Thoracic aorta (tissue), 2 donors: ENCODE data around the gene AMOTL1. TPM values are rescaled to one million over a fixed set of nuclear protein-coding genes. Genes with fewer than 3 reads are reported as not detected.
"Not testable (repeated sequence)": the region's sequence is repeated elsewhere in the genome, so short reads cannot be mapped to it uniquely, and the experiment has no call there.

ENCODE experiments used
- ATAC-seq: fragments of 150-250 bp; one replicate; pipeline ENCODE4 v1.8.0; 2017; ENCODE audit warnings: low read depth; ENCODE audit not compliant: insufficient number of reproducible peaks, low FRiP score
- DNase-seq: peaks from one replicate; pipeline ENCODE4 v3.0.0-alpha.2; 2020; ENCODE audit warnings: low spot score
- H3K27ac ChIP-seq, 2 donors: fragments of 200-600 bp; sonication (generic); 1 replicate in 1 of 2; 2 replicates in 1 of 2; pipeline ENCODE4 v1.5.1; 2016; ENCODE audit warnings: mild to moderate bottlenecking in 2 of 2, moderate library complexity in 2 of 2
- H3K27me3 ChIP-seq: fragments of 200-600 bp; sonication (generic); replicated peaks from 2 replicates; pipeline ENCODE4 v1.6.0; 2016; ENCODE audit warnings: mild to moderate bottlenecking; ENCODE audit not compliant: insufficient read depth
- H3K36me3 ChIP-seq: fragments of 200-600 bp; sonication (generic); one replicate; pipeline ENCODE4 v1.5.1; 2016
- H3K4me1 ChIP-seq, 2 donors: fragments of 200-600 bp; sonication (generic); 1 replicate in 1 of 2; 2 replicates in 1 of 2; pipeline versions ENCODE4 v1.5.1 to v1.6.0; 2016; ENCODE audit warnings: low read depth in 2 of 2, mild to moderate bottlenecking in 1 of 2; ENCODE audit not compliant: control insufficient read depth in 1 of 2
- H3K4me3 ChIP-seq: fragments of 200-600 bp; sonication (generic); 2 replicates; pipeline ENCODE4 v1.5.1; 2016; ENCODE audit warnings: mild to moderate bottlenecking
- H3K9me3 ChIP-seq: fragments of 200-600 bp; sonication (generic); 2 replicates; pipeline ENCODE4 v1.5.1; 2016
- CTCF ChIP-seq: fragments of 200-600 bp; sonication (generic); IDR thresholded peaks from one replicate; pipeline ENCODE4 v1.5.1; 2019; ENCODE audit warnings: antibody characterized with exemption
- total RNA-seq, 2 donors: library from RNA; depleted of rRNA; stranded (reverse); fragments of >200 nt; gene quantifications; one replicate each; pipeline versions ENCODE4 v1.1.0 to v1.2.3, GENCODE V29; 2016

AMOTL1 gene
- total RNA-seq, 2 donors from 2014 or later = 64.2 to 89.5 TPM

- Histone ChIP-seq H3K36me3 (peaks cover 16% of the 10 kb centered on the region), H3K27ac (peak overlapping the region in 1 of 2 donors; percentile 22), H3K4me3 (peak overlapping the region; percentile 25), H3K4me1 (peaks cover 15 to 59% of the 10 kb centered on the region in 2 donors), H3K27me3 (no peaks in the 10 kb centered on the region), H3K9me3 (no peaks in the 10 kb centered on the region)
- ATAC-seq = no peak
- TF ChIP-seq CTCF = no peak
- DNase-seq = no peak
Measured at GRCh38 chr11:94849839-94850238, 81.7 kb downstream of the AMOTL1 start.

GRCh38 chr11:94851864-94852636, 83.9 kb downstream of the AMOTL1 start:
- ATAC-seq = no peak
- no peak overlapping the region for H3K4me3 ChIP-seq
- no peak for DNase-seq
- H3K27me3 ChIP-seq = no peaks in the 10 kb centered on the region
- no peak overlapping the region for H3K27ac ChIP-seq
- TF ChIP-seq CTCF = no peak
- no peaks in the 10 kb centered on the region for H3K9me3 ChIP-seq
- H3K4me1 ChIP-seq = peaks cover 6 to 53% of the 10 kb centered on the region in 2 donors
- H3K36me3 ChIP-seq = peaks cover 28% of the 10 kb centered on the region

- Histone ChIP-seq H3K36me3 (peaks cover 30% of the 10 kb centered on the region), H3K4me1 (peaks cover 6 to 49% of the 10 kb centered on the region in 2 donors)
- not testable (repeated sequence) for DNase-seq, H3K4me3 ChIP-seq, H3K27me3 ChIP-seq, ATAC-seq, H3K9me3 ChIP-seq, H3K27ac ChIP-seq
Measured at GRCh38 chr11:94853288-94853687, 85.1 kb downstream of the AMOTL1 start.

GRCh38 chr11:94853836-94854235, 85.7 kb downstream of the AMOTL1 start:
- no peak for TF ChIP-seq CTCF
- Histone ChIP-seq H3K36me3 (peaks cover 31% of the 10 kb centered on the region), H3K27ac (no peak overlapping the region), H3K27me3 (no peaks in the 10 kb centered on the region), H3K9me3 (no peaks in the 10 kb centered on the region), H3K4me3 (no peak overlapping the region), H3K4me1 (peaks cover 6 to 45% of the 10 kb centered on the region in 2 donors)
- DNase-seq = no peak
- no peak for ATAC-seq

- H3K36me3 ChIP-seq = peaks cover 40% of the 10 kb centered on the region
- H3K27ac ChIP-seq = no peak overlapping the region
- no peak for TF ChIP-seq CTCF
- DNase-seq (no peak), ATAC-seq (no peak)
- no peaks in the 10 kb centered on the region for H3K9me3 ChIP-seq
- no peaks in the 10 kb centered on the region for H3K27me3 ChIP-seq
- H3K4me3 ChIP-seq = no peak overlapping the region
- H3K4me1 ChIP-seq = peaks cover 3 to 34% of the 10 kb centered on the region in 2 donors
Measured at GRCh38 chr11:94854770-94855633, 86.8 kb downstream of the AMOTL1 start.
